COLO668 (cell line): ENCODE results near the gene NUP153.
"Not testable (repeated sequence)": the region's sequence is repeated elsewhere in the genome, so short reads cannot be mapped to it uniquely, and the experiment has no call there.

ENCODE experiments used
- DNase-seq: peaks from one replicate; lab custom pipeline; 2025; ENCODE audit not compliant: unreplicated experiment; lab: John Stamatoyannopoulos, UW

NUP153 gene

DNA sequence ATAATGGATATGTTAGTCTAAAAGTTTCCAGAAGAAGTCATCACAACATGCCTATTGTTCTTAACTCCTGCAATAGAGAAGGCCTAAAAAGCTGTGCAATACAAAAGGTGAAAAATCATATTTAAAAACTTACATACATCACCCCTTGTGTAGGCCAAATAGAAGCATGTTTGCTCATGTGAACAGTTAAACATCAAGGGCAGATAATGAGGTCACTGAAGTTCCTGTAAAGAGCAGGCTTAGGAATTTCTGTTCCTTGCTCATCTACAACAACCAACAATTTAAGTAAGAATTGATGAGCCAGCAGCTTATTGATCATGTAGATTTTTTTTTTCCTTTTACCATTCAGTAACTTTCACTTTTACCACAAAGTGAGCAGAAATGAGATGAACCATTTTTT is 7.5 kb upstream of the NUP153 start:
- no peak for DNase-seq

DNA sequence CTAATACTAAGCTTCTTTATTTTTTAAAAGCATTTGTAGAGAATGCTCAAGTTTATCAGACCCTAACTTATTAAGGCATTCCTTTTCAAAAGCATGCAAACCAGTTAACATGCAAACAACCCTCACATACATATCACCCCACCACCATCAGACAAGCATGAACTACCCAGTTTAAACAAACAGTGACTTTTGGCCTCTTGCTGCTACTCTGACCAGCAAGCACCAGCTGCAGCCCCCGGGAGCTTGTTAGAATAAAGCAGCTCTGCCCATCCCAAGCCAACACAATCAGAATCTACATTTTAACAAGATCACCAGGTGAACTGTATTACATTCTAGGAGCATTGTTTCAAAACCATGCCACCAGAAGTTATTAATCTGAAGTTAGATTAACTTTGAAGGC is 5.9 kb upstream of the NUP153 start:
- no peak for DNase-seq

DNA sequence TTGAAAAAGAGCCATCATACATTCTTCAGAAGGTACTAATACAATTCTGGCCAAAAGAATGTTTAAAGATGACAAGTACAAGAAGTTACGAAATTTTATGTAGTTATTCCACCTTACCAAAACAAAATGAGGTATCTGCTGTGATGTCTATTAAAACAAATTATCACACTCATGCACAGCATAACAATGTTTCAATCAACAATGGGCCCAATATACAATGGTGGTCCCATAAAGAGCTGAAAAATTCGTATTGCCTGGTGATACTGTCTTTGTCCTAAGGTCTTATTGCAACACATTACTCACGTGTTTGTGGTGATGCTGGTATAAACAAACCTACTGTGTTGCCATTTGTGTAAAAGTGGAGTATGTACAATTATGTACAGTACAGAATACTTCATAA is 3.6 kb upstream of the NUP153 start:
- DNase-seq, result no peak

DNA sequence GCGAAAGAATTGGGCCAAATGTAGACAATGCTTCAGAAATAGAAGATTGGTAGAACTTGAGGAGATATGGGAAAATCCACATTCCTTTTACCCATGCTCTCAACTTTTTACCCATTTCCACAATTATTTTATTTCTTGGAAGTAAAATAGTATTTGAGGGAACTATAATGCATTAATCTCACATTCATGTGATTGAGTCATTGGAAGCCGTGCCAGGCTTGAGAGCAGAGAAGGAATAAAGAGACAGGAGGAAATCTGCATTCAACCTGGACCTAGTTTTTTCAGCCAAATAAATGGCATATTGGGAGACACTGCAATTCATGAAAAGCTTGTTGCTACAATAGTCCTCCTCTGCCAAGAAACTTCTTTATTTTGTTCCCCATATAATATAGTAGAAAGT is 2.8 kb upstream of the NUP153 start:
- DNase-seq, result no peak

DNA sequence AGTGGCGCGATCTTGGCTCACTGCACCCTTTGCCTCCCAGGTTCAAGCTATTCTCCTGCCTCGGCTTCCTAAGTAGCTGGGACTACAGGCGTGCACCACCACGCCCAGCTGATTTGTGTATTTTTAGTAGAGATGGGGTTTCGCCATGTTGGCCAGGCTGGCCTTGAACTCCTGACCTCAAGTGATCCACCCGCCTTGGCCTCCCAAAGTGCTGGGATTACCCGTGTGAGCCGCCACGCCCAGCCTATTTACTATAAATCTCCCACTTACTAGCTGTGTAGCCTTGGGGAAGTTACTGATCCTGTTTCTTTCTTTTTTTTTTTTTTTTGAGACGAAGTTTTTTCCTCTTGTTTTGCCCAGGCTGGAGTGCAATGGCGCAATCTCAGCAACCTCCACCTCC is 1.3 kb upstream of the NUP153 start:
- not testable (repeated sequence) for DNase-seq

DNA sequence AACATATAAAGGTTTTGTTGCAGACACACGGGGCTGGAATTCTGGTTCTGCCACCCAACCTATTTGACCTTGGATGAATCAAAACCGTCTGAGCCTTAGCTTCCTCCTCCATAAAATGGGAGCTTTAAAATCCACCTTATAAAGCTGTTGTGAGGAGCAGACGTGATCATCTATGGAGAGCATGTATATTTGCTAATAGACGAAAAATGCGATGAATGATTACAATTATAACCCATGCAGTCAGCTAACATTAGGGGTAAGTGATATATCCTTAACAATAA is 586 bp upstream of the NUP153 start:
- DNase-seq, result no peak

DNA sequence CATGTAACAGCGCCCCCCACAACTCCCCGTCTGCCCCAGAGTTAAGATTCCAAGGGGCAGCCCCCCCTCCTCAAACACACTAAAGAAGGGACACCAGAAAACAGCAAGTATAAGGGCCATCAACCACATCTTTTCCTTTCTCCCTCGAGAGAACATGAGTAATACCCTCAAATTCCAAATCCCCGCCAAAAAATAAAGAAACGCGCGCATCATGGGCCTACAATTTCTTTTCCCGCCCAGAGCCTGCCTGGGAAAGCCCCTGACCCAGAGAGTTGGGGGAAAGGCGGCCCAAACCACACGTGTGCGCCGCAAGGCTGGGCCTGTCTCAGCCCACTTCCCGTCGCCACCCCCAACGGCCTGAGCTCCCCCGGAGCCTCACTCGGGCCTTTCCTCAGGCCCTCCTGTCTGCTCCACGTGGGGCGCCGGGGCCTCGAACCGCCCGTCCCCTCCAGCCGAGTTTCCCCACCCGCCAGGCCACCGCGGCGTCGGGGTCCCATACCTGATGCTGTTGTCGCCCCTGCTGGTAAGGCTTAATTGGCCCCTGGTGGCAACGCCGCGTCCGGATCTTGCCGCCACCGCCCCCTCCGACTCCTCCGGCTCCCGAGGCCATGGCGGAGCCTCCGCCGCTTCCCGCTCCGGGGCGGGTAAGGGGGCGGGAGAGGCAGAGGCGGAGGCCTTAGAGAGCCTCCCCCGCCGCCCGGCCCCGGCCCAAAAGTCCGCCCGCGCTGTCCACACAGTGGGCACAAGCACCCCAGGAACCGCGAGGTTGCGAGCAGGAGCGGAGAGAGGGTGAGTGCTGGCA is 746 bp downstream of the NUP153 start:
- peak; percentile 69 for DNase-seq

DNA sequence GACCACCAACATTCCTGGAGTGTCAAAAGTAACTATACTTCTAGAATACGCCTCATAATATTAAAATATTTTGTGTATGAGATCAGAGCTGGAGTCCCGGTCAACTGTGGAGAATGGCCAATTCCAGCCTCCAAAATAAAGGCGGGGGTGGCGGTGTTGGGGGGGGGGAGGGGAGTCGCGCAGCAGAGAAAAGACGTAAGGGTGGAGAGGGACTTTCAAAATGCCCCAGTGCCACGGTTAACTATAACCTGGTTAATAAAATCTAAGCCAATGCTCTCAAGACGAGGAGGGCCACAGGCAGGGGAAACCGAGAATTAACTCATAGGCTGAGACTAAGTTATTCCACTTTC is 1.3 kb downstream of the NUP153 start:
- peak; percentile 9 for DNase-seq

DNA sequence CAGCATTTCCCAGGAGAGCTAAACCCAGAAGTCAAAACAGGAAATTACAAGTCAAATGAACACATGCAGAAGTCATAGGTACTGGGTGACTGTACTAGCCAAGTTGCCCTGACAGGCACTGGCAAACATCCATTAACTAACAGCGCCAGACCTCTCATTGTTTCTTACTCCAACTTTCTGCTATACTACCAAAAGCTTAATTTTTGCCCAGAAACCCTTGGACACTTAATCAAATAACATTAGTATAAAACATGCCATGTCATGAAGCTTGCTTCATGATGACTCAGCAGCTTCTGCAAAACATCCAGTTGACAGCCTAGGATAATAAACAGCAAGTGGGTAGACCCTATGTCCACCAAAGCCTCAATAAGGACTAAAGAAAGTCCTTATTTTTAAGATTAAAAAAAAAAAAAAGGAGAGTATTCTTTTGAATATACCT is 3.5 kb downstream of the NUP153 start:
- no peak for DNase-seq

DNA sequence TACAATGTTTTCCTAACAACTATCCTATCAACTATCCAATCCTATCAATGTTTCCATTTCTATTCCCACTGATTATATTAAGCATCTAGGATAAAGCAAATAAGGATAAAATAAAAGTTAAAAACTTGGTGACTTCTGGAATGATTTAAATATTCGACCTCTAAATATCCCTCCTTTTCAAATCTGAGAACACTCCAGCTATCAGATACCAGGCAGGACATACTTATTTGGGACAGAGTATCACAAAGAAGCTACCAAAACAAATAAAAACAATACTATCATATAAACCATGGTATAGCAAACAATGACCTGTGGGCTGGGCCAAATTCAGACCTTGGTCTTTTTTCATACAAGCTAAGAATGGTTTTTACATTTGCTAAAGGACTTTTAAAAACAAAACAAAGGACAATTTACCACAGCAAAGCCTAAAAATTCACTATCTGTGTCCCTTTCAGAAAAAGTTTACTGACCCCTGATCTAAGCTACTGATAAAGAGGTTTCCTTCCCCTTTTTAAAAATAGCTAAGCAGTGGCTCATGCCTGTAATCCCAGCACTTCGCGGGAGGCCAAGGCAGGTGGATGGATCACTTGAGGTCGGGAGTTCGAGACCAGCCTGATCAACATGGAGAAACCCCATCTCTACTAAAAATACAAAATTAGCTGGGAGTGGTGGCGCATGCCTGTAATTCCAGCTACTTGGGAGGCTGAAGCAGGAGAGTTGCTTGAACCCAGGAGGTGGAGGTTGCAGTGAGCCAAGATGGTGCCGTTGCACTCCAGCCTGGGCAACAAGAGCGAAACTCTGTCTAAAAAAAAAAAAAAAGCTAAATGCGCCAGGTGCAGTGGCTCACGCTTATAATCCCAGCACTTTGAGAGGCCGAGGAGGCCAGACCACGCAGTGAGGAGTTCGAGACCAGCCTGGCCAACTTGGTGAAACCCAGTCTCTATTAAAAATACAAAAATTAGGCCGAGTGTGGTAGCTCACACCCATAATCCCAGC is 6.0 kb downstream of the NUP153 start:
- DNase-seq, result no peak

DNA sequence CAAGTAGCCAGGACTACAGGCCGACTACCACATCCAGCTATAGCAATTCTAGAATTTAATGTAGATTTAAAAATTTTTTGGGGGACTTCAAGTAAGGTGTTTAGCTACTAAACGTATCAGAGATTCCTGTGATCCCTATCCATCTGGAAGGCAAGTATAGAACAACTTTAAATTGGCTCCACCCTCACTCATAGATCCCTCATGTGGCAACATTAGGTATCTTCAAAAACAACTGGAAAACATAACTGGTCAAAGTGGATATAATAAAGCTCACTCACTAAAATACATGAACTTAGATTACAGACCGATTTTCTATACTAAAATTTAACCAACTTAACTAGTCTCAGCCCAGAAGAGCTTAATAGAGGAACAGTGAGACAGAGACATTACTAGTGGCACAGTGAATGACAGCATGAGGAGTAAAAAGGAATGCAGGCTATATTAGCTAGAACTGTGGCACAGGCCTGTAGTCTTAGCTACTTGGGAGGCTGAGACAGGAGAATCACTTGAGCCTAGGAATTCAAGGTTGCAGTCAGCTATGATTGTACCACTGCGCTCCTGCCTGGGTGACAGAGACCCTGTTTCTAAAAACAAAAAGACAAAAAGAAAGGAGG is 14.7 kb downstream of the NUP153 start:
- no peak for DNase-seq

DNA sequence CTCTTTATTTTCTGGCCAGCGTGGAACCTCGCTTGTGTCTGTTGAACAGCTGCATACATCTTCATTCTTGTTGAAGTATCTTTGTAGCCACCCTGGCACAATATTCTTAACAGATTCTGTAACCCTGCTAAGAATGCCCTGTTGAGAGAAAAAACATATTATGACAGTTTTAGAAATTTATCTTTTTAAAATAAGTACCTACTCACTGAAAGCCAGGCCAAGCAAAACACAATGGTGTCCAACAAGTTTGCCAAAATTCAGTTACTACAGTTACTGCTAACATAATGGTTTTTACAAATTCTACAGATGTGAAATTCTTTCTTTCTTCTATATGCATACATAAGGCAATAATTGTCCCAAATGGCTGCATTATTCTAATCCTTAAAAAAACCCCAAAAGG is 18.2 kb downstream of the NUP153 start:
- no peak for DNase-seq

DNA sequence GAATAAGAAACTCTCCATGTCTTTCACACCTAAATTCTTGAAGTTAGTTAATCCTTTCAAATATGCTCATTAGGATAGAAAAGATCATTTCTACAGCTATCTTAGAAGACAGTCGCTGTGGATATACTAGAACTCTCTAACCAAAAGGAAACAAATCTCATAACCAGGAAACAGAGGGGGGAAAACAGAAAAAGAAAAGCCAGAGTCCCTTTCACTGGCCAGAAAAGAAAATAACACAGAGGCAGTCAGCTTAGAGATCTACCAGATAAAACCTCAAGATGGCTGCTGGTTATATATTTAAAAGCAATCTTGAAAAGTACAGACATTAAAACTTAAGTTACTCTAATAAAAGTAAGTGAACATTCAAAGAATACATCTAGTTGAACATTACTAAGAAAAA is 19.6 kb downstream of the NUP153 start:
- DNase-seq, result no peak

DNA sequence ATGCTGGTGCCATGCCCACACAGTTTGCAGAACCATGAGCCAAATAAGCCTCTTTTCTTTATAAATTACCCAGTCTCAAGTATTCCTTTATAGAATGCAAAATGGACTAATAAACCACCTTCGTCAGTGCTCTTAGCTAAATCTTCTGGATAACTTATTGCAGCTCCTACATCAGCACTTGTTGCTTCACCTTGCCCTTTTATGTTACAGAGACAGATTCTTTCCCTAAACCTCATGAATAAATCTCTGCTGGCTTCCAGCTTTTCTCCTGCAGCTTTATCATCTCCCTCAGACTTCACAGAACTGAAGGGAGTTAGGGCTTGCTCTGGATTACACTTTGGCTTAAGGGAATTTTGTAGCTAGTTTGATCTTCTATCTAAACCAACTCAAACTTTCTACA is 22.6 kb downstream of the NUP153 start:
- no peak for DNase-seq

DNA sequence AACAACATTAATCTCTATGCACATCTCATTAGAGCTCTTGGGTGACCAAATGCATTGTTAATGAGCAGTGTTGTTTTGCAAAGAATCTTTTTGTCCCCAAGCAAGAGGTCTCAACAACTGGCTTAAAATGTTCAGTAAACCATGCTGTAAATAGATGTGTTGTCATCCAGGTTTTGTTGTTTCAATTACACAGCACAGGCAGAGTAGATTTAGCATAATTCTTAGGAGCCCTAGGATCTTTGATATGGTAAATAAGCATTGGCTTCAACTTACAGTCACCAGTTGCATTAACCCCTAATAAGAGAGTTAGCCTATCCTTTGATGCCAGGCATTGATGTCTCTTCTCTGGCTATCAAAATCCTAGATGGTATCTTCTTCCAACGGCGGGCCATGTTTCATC is 23.3 kb downstream of the NUP153 start:
- DNase-seq, result no peak

DNA sequence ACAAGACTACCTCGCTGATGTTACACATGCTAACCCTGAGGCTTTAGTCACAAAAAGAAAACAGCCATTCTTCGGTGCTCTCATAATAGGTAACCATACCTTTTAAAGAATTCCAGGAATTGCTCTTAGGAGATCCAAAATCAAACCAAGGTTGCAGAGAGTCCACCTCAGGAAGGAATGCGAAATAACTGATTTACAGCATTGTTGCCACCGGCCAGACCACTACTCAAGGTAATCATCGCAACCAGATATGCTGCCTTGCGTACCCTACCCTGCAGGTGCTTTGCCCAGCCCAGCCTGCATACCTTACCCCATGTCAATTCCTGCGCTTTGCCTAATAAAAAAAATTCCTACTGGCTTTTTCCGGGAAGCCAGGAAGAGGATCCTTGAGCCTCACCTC is 27.0 kb downstream of the NUP153 start:
- no peak for DNase-seq

DNA sequence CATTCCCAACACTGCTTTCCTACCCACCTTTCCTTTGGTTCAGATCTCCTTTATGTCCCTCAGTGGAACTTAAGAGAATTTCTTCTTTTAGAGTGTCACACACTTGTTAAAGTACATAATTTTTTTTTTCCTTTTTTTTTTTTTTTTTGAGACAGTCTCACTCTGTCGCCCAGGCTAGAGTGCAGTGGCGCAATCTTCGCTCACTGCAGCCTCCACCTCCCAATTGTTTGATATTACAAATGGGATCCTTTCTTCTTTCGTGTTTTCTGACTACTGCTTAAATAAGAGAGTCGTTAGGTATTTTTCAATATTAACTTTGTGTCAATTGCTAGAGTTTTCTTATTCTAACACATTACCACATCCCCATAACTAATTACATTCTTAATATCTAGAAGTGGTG is 29.1 kb downstream of the NUP153 start:
- DNase-seq, result no peak

DNA sequence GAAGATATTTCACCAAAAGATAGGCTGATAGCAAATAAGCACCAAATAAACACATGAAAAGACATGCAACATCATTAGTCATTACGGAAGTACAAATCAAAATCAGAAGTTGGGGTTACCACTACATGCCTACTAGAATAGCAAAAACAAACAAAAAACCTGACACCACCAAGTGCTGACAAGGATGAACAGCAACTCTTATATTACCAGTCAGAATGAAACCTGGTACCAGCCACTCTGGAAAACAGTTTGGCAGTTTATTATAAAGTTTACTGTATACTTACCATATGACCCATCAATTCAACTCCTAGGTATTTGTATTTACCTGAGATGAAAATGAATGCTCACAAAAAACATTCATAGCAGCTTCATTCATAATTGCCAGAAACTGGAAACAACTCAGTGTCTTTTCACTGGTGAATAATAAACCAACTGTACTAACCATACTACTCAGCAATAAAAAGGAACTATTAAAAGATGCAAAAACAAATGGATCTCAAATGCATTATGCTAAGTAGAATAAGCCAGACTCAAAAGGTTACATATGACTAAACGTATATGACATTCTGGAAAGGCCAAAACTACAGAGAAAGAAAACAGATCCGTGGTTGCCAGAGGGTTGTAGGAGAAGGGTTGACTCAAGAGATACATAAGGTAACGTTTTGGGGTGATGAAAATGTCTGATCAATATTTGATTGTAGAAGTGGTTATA is 33.0 kb downstream of the NUP153 start:
- no peak for DNase-seq

DNA sequence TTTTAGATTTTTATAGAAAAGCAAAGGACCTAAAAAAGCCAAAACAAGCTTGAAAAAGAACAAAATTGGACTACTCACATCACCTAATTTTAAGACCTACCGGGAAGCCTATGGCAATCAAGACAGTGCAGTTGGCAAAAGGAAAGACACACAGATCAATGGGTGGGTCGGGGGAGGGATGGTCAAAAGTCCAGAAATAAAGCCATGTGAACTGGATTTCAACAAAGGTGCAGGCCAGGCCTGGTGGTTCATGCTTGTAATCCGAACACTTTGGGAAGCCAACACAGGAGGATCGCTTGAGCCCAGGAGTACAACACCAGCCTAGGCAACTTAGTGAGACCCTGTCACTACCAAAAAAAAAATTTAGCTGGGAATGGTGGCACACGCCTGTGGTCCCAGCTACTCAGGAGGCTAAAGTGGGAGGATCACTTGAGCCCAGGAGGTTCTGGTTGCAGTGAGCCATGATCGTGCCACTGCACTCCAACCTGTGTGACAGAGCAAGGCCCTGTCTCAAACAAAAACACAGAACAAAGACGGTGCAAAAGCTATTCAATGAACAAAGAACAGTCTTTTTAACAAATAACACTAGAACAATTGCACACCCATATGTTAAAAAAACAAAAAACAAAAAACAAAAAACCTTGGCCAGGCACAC is 34.5 kb downstream of the NUP153 start:
- DNase-seq, result no peak

DNA sequence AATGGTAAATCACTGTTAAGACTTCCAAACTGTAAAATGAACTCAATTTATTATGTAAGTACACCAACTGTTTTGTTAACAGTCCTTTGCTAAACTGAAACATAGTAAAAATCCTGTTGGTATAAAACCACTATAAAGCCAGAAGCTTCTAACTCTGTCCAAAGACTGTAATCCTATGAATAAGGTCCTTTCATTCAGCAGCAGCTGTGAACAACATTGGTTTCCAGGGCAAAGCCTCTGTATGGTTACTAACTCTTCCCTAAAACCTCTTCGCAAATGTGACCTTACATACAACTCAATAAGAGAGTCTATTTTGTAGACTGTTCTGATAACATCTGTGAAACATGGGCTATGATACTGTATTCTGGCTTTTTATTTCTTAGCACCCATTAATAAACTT is 40.1 kb downstream of the NUP153 start:
- DNase-seq, result no peak

DNA sequence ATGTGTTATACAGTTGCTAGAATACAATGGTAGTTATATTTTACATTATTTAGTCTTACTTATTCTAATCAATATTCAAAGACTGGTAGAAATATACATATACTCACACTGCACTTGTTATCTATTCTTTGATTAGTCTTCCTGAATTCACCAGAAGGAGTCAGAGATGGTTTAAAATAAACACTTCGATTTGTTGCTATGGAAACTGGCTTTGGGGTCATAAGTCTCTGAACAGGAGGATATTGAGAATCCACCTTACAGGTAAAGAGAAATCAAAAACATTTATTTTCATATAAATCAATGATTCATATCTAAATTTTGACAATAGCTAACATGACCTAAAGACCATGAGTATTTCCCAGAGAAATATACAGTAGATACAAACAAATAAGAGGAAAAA is 41.6 kb downstream of the NUP153 start:
- DNase-seq, result no peak
